ENCODE results near the gene RFX7. TPM values are rescaled to one million over a fixed set of nuclear protein-coding genes. Genes with fewer than 3 reads are reported as not detected.
"Not testable (repeated sequence)": the region's sequence is repeated elsewhere in the genome, so short reads cannot be mapped to it uniquely, and the experiment has no call there.

Gene RFX7
- total RNA-seq, 1 experiment from 2014 or later, result 29.8 TPM

DNA sequence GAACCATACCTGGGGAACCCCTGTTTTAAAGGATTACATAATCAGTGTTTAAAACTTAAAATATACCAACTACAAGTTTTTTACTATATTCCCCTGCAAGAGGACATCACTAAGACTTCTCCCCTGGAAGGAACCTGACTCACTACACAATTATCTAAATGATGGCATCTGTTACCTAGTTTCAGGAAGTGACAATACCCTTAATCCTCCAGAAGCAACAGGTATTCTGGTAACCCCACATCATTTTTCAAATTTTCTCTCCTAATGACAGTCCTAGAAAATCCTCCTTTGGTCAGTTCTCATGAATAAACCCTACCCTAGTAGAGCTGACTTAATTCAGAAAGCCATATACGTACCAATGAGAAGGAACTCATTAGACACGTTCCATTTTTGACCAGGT, 78.4 kb downstream of the RFX7 start:
- CTCF ChIA-PET, result interaction anchor here (0.7 kb wide), 1 partner anchor 274 kb away, joined by 3 read pairs; no protein-coding TSS in a partner anchor
- Mint-ChIP-seq H3K36me3 (ENCODE audit: insufficient read depth, unreplicated experiment) (peaks cover 10% of the 10 kb centered on the region), H3K27me3 (ENCODE audit: insufficient read depth, unreplicated experiment) (no peaks in the 10 kb centered on the region), H3K9me3 (ENCODE audit: unreplicated experiment) (no peaks in the 10 kb centered on the region), H3K4me1 (ENCODE audit: insufficient read depth, unreplicated experiment) (peaks cover 22% of the 10 kb centered on the region), H3K4me3 (ENCODE audit: unreplicated experiment) (no peak overlapping the region), H3K27ac (ENCODE audit: low read depth, unreplicated experiment) (no peak overlapping the region)
- no TSS peak for BruUV-seq (replicated peaks)
- intact Hi-C loops (cut with micrococcal nuclease), result no loop called here
- no peak for DNase-seq (ENCODE audit: unreplicated experiment)
- POLR2A ChIA-PET, result interaction anchor here (0.8 to 1.5 kb wide), 3 partner anchors 8 to 75 kb away, joined by 3 to 5 read pairs (median 3); no protein-coding TSS in a partner anchor
- TF ChIP-seq, protein P1, sequence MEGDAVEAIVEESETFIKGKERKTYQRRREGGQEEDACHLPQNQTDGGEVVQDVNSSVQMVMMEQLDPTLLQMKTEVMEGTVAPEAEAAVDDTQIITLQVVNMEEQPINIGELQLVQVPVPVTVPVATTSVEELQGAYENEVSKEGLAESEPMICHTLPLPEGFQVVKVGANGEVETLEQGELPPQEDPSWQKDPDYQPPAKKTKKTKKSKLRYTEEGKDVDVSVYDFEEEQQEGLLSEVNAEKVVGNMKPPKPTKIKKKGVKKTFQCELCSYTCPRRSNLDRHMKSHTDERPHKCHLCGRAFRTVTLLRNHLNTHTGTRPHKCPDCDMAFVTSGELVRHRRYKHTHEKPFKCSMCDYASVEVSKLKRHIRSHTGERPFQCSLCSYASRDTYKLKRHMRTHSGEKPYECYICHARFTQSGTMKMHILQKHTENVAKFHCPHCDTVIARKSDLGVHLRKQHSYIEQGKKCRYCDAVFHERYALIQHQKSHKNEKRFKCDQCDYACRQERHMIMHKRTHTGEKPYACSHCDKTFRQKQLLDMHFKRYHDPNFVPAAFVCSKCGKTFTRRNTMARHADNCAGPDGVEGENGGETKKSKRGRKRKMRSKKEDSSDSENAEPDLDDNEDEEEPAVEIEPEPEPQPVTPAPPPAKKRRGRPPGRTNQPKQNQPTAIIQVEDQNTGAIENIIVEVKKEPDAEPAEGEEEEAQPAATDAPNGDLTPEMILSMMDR (IDR thresholded peaks at IDR 0.05; ENCODE audit: unreplicated experiment), result no peak

DNA sequence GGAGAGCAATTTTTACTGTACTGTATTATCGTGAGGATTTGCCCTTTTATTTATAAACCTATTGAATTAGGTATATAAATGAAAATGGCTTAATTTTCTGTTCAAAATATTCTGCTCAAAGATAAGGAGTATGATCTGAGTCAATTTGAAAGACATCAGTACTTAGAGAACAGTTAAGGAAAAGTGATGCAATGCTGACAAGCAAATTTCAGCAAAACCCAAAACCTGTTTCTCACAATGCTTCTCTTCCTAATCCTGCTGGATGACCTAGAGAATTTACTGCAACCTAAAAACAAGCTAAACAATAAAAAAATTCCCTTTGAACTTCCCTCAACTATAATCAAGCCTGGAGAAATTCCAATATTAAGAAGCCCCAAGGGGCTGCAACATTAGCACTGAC, 82.7 kb downstream of the RFX7 start:
- CTCF ChIA-PET, result interaction anchor here (1.1 kb wide), 1 partner anchor 12 kb away, joined by 3 read pairs; no protein-coding TSS in a partner anchor
- POLR2A ChIA-PET, result interaction anchor here (0.5 to 0.6 kb wide), 2 partner anchors 10 to 283 kb away, joined by 3 read pairs; no protein-coding TSS in a partner anchor
- no peak for DNase-seq (ENCODE audit: unreplicated experiment)
- BruUV-seq (replicated peaks), result no TSS peak
- H3K9me3 Mint-ChIP-seq (ENCODE audit: unreplicated experiment), result no peaks in the 10 kb centered on the region
- TF ChIP-seq, protein P1 (IDR thresholded peaks at IDR 0.05; ENCODE audit: unreplicated experiment), result no peak
- no peak overlapping the region for H3K4me3 Mint-ChIP-seq (ENCODE audit: unreplicated experiment)
- peaks cover 18% of the 10 kb centered on the region for H3K4me1 Mint-ChIP-seq (ENCODE audit: insufficient read depth, unreplicated experiment)
- peaks cover 13% of the 10 kb centered on the region for H3K36me3 Mint-ChIP-seq (ENCODE audit: insufficient read depth, unreplicated experiment)
- peak overlapping the region; percentile 49 for H3K27ac Mint-ChIP-seq (ENCODE audit: low read depth, unreplicated experiment)
- intact Hi-C loops (cut with micrococcal nuclease), result no loop called here
- no peaks in the 10 kb centered on the region for H3K27me3 Mint-ChIP-seq (ENCODE audit: insufficient read depth, unreplicated experiment)

DNA sequence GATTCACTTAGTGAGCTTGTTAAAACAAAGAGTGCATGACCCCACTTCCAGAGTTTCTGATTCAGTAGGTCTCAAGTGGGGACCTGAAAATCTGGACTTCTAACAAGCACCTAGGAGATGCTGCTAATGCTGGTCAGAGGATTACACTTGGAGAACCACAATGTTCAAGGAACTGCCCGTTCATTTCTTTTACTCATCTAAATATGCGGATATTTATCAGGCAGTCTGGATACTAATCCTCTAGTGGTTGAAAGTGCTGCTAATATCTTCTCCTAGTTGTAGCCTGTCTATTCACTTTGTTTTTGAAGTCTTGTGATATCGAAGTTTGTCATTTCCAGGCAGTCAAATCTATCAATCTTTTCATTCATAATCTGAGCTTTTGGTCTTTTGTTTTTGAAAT, 86.8 kb downstream of the RFX7 start:
- peaks cover 32% of the 10 kb centered on the region for H3K36me3 Mint-ChIP-seq (ENCODE audit: insufficient read depth, unreplicated experiment)
- H3K27me3 Mint-ChIP-seq (ENCODE audit: insufficient read depth, unreplicated experiment), result no peaks in the 10 kb centered on the region
- BruUV-seq (replicated peaks), result no TSS peak
- CTCF ChIA-PET, result interaction anchor here (0.7 kb wide), 1 partner anchor 32 kb away, joined by 3 read pairs; no protein-coding TSS in a partner anchor
- peaks cover 13% of the 10 kb centered on the region for H3K9me3 Mint-ChIP-seq (ENCODE audit: unreplicated experiment)
- TF ChIP-seq, protein P1 (IDR thresholded peaks at IDR 0.05; ENCODE audit: unreplicated experiment), result no peak
- POLR2A ChIA-PET, result interaction anchor here (1.5 kb wide), 1 partner anchor 9 kb away, joined by 5 read pairs; no protein-coding TSS in a partner anchor
- no peak overlapping the region for H3K27ac Mint-ChIP-seq (ENCODE audit: low read depth, unreplicated experiment)
- no peak overlapping the region for H3K4me3 Mint-ChIP-seq (ENCODE audit: unreplicated experiment)
- intact Hi-C loops (cut with micrococcal nuclease), result no loop called here
- H3K4me1 Mint-ChIP-seq (ENCODE audit: insufficient read depth, unreplicated experiment), result peaks cover 18% of the 10 kb centered on the region
- no peak for DNase-seq (ENCODE audit: unreplicated experiment)

DNA sequence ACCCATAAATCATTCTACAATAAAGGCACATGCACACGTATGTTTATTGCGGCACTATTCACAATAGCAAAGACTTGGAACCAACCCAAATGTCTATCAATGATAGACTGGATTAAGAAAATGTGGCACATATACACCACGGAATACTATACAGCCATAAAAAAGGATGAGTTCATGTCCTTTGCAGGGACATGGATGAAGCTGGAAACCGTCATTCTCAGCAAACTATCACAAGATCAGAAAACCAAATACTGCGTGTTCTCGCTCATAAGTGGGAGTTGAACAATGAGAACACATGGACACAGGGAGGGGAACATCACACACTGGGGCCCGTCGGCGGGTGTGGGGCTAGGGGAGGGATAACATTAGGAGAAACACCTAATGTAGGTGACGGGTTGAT, 88.4 kb downstream of the RFX7 start:
- H3K27ac Mint-ChIP-seq (ENCODE audit: low read depth, unreplicated experiment); H3K27me3 Mint-ChIP-seq (ENCODE audit: insufficient read depth, unreplicated experiment); intact Hi-C loops (cut with micrococcal nuclease); DNase-seq (ENCODE audit: unreplicated experiment); BruUV-seq (replicated peaks); POLR2A ChIA-PET; H3K4me3 Mint-ChIP-seq (ENCODE audit: unreplicated experiment); CTCF ChIA-PET: not testable (repeated sequence)
- Mint-ChIP-seq H3K9me3 (ENCODE audit: unreplicated experiment) (peaks cover 13% of the 10 kb centered on the region), H3K4me1 (ENCODE audit: insufficient read depth, unreplicated experiment) (peaks cover 18% of the 10 kb centered on the region), H3K36me3 (ENCODE audit: insufficient read depth, unreplicated experiment) (peaks cover 35% of the 10 kb centered on the region)

DNA sequence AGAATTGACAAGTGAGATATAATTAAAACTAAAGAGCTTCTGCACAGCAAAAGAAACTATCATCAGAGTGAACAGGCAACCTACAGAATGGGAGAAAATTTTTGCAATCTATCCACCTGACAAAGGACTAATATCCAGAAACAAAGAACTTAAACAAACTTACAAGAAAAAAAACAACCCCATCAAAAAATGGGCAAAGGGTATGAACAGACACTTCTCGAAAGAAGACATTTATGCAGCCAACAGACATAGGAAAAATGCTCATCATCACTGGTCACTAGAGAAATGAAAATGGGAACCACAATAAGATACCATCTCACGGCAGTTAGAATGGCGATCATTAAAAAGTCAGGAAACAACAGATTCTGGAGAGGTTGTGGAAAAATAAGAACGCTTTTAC, 88.9 kb downstream of the RFX7 start:
- H3K27me3 Mint-ChIP-seq (ENCODE audit: insufficient read depth, unreplicated experiment); H3K4me3 Mint-ChIP-seq (ENCODE audit: unreplicated experiment); POLR2A ChIA-PET; H3K27ac Mint-ChIP-seq (ENCODE audit: low read depth, unreplicated experiment); DNase-seq (ENCODE audit: unreplicated experiment); intact Hi-C loops (cut with micrococcal nuclease); CTCF ChIA-PET; BruUV-seq (replicated peaks): not testable (repeated sequence)
- Mint-ChIP-seq H3K4me1 (ENCODE audit: insufficient read depth, unreplicated experiment) (peaks cover 17% of the 10 kb centered on the region), H3K36me3 (ENCODE audit: insufficient read depth, unreplicated experiment) (peaks cover 32% of the 10 kb centered on the region), H3K9me3 (ENCODE audit: unreplicated experiment) (peaks cover 13% of the 10 kb centered on the region)

Data from MCF 10A (cell line).